ENCODE results near the gene SLC12A4. TPM values are rescaled to one million over a fixed set of nuclear protein-coding genes. Genes with fewer than 3 reads are reported as not detected.
A peak's percentile ranks its signal among the peaks of the same experiment; 100 is the strongest.

SLC12A4 gene
- total and polyA plus RNA-seq, 4 donors, result 32.9 to 103 (median 65.9) TPM

DNA sequence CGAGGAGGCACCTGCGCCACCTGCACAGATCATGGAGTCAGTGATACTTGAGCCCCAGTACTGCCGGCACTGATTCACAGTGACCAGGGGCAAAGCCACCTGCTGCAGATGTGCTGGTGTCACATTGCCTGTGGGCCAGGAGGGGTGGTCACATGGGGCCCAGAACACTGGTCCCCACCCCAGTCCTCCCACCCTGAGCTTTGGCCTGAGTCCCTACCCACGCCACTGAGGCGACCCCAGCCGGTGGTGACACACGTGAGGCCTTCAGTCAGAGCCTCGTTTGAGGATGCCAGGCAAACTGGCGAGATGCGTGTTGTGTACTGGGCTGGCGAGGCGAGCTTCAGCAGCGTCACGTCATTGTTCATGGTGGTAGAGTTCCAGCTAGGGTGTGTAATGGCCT, 38.2 kb downstream of the SLC12A4 start:
- Histone ChIP-seq H3K36me3 (ENCODE audit: control insufficient read depth in 4 of 4, insufficient read depth in 4 of 4, low read length in 4 of 4) (peaks cover 0 to 39% (median 18%) of the 10 kb centered on the region in 4 donors), H3K4me1 (ENCODE audit: control insufficient read depth in 5 of 5, insufficient read depth in 5 of 5, low read length in 5 of 5) (peaks cover 0 to 14% (median 0%) of the 10 kb centered on the region in 5 donors), H3K27me3 (ENCODE audit: control insufficient read depth in 3 of 3, insufficient read depth in 3 of 3, low read length in 2 of 3) (no peaks in the 10 kb centered on the region), H3K27ac (ENCODE audit: low read depth in 1 of 2, low read length in 1 of 2) (no peak overlapping the region), H3K9ac (ENCODE audit: insufficient read depth in 1 of 2, low read length in 2 of 2) (no peak overlapping the region), H3K4me3 (no peak overlapping the region), H3K9me3 (ENCODE audit: control insufficient read depth in 4 of 4, insufficient read depth in 3 of 4, low read length in 3 of 4) (no peaks in the 10 kb centered on the region)
- WGBS, 2 donors, result 93 to 96% methylated on average over 14 of the region's 14 CpGs
- no peak for TF ChIP-seq CTCF (IDR thresholded peaks at IDR 0.05; ENCODE audit: control extremely low read depth, extremely low read depth)
- DNase-seq (no peak), ATAC-seq (ENCODE audit: insufficient read depth, low FRiP score) (no peak)

GRCh38 chr16:67928561-67929364, 39.7 kb downstream of the SLC12A4 start:
- 54 to 61% methylated on average over 16 of the region's 16 CpGs for whole genome bisulfite sequencing, 2 donors

DNA sequence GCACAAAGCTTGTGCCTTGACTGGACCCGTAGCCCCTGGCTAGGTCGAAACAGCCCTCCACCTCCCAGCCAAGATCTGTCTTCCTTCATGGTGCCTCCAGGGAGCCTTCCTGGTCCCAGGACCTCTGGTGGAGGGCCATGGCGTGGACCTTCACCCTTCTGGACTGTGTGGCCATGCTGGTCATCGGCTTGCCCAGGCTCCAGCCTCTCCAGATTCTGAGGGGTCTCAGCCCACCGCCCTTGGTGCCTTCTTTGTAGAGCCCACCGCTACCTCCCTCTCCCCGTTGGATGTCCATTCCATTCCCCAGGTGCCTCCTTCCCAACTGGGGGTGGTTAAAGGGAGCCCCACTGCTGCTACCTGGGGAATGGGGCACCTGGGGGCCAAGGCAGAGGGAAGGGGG, 40.3 kb downstream of the SLC12A4 start:
- ATAC-seq (ENCODE audit: insufficient read depth, low FRiP score) (no peak), DNase-seq (no peak)
- Histone ChIP-seq H3K9me3 (ENCODE audit: control insufficient read depth in 4 of 4, insufficient read depth in 3 of 4, low read length in 3 of 4) (no peaks in the 10 kb centered on the region), H3K4me1 (ENCODE audit: control insufficient read depth in 5 of 5, insufficient read depth in 5 of 5, low read length in 5 of 5) (peaks cover 0 to 12% (median 0%) of the 10 kb centered on the region in 5 donors), H3K27me3 (ENCODE audit: control insufficient read depth in 3 of 3, insufficient read depth in 3 of 3, low read length in 2 of 3) (no peaks in the 10 kb centered on the region), H3K9ac (ENCODE audit: insufficient read depth in 1 of 2, low read length in 2 of 2) (no peak overlapping the region), H3K4me3 (no peak overlapping the region), H3K36me3 (ENCODE audit: control insufficient read depth in 4 of 4, insufficient read depth in 4 of 4, low read length in 4 of 4) (peaks cover 0 to 25% (median 16%) of the 10 kb centered on the region in 4 donors), H3K27ac (ENCODE audit: low read depth in 1 of 2, low read length in 1 of 2) (no peak overlapping the region)
- TF ChIP-seq CTCF (IDR thresholded peaks at IDR 0.05; ENCODE audit: control extremely low read depth, extremely low read depth), result no peak
- WGBS, 2 donors, result 87 to 91% methylated on average over 7 of the region's 7 CpGs

More at GRCh38 chr16:67928561-67929364, 39.7 kb downstream of the SLC12A4 start:
- Histone ChIP-seq H3K9ac (ENCODE audit: insufficient read depth in 1 of 2, low read length in 2 of 2) (no peak overlapping the region), H3K9me3 (ENCODE audit: control insufficient read depth in 4 of 4, insufficient read depth in 3 of 4, low read length in 3 of 4) (no peaks in the 10 kb centered on the region), H3K4me3 (no peak overlapping the region), H3K27ac (ENCODE audit: low read depth in 1 of 2, low read length in 1 of 2) (no peak overlapping the region), H3K27me3 (ENCODE audit: control insufficient read depth in 3 of 3, insufficient read depth in 3 of 3, low read length in 2 of 3) (no peaks in the 10 kb centered on the region), H3K4me1 (ENCODE audit: control insufficient read depth in 5 of 5, insufficient read depth in 5 of 5, low read length in 5 of 5) (peaks cover 0 to 12% (median 0%) of the 10 kb centered on the region in 5 donors), H3K36me3 (ENCODE audit: control insufficient read depth in 4 of 4, insufficient read depth in 4 of 4, low read length in 4 of 4) (peaks cover 0 to 28% (median 17%) of the 10 kb centered on the region in 4 donors)
- TF ChIP-seq CTCF (IDR thresholded peaks at IDR 0.05; ENCODE audit: control extremely low read depth, extremely low read depth), result peak; percentile 89
- ATAC-seq (ENCODE audit: insufficient read depth, low FRiP score), result peak; percentile 56
- DNase-seq, result peak; percentile 62 to 67 (median 64)

Measured in lung (tissue), 12 donors.